HG03432 (cell line): ENCODE data around the gene PDF.
A peak's percentile ranks its signal among the peaks of the same experiment; 100 is the strongest.
"Not testable (repeated sequence)": the region's sequence is repeated elsewhere in the genome, so short reads cannot be mapped to it uniquely, and the experiment has no call there.

ENCODE experiments used
- ATAC-seq: cut with Tn5 transposase; IDR thresholded peaks from one replicate; pipeline ENCODE4 v1.9.1; 2021; ENCODE audit warnings: mild to moderate bottlenecking, moderate library complexity; ENCODE audit not compliant: unreplicated experiment

PDF gene

DNA sequence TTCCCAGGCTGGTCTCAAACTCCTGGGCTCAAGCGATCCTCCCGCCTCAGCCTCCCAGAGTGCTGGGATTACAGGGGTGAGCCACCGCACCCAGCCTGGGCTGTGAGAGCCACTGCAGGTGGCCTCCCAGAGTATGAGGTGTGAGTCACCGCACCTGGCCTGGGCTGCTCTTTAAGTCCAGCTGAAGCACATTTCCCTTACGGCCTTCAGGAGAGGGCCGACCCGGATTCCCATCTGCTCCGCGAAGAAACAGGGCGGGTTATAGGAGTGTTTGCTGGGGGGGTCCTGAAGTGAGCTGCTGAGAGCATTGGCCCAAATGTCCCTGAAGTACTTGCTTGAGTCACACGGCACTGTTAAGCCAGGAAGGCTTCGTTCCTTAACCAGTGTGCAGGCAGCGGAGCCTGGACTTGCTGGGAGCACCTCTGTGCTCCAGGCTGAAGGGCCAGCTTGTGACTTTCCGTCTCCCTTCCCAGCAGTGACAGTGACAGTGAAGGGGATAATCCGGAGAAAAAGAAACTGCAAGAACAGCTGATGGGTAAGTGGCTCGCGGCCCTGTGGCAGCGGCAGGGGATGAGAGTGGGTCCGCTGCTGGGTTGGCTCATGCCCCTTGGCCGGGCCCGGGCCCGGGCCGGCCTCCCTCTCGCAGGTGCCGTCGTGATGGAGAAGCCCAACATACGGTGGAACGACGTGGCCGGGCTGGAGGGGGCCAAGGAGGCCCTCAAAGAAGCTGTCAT is 12.0 kb downstream of the PDF start:
- no peak for ATAC-seq

DNA sequence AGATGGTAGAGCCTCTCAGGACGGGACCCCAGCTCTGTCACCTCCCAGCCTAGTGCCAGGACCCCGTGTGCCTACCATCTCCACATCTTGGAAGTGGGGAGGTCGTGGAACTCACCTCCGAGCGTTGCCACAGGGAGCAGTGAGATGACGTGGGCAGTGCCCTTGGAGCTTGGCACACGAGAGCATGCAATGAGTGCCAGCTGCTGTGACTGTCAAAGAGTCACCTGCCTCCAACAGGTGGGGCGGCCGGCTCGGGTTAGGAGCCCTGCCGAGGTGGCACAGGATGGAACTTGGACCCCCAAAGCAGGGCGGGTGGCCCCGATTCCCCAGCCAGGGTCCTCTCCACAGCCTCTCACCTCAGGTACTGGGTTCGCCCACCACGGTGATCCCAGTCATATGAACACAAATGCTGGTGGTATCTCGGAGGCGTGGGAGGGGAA is 13.8 kb downstream of the PDF start:
- ATAC-seq = no peak

DNA sequence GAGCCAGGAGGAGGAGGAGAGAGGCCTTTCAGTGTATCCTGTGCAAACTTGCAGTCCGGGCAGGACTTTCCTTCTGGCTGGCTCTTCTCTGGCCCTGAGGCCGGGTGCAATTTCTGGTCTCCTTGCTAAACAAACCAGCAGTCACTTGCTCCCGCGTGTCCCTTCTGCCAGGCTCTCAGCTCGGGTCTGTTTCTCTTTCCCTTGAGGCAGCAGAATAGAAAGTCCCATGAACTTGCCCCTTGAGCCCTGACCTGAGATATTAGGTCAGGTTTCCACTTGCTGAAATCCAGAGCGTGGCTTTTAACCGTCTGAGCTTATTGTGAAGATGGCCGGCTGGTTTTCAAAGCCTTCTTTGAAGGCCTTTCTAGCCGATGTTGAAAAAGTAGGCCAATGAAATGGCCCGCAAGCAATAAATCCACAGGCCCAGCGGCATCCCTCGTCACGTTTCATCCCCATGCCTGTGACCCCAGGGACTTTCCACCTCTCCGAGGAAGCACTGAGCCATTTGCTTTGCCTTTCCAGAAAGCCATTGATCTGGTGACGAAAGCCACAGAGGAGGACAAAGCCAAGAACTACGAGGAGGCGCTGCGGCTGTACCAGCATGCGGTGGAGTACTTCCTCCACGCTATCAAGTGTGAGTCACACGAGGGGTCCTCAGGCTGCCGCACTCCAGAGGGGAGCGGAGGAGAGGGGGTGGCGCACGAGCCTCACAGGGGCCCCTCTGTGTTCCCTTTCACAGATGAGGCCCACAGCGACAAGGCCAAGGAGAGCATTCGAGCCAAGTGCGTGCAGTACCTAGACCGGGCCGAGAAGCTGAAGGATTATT is 14.7 kb downstream of the PDF start:
- ATAC-seq = no peak

DNA sequence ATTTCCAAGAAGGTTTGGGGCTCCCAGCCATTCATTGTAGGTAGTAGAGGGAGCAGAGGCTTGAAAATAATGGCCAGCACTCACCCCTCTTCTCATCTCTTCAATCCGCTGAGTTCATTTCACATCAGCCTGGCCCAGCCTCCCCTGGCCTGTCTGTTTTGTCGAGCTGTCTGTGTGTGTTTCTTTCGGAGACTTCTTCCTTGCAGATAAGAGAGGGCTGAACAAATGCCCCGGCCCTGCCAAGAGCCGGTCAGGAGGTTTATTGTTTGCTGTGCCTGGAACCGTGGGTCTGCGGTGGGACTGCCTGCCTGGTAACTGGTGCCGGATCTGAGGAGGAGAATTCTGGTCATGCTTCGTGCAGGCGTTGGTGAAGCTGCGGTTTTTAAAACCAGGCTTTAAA is 15.9 kb downstream of the PDF start:
- ATAC-seq = no peak

DNA sequence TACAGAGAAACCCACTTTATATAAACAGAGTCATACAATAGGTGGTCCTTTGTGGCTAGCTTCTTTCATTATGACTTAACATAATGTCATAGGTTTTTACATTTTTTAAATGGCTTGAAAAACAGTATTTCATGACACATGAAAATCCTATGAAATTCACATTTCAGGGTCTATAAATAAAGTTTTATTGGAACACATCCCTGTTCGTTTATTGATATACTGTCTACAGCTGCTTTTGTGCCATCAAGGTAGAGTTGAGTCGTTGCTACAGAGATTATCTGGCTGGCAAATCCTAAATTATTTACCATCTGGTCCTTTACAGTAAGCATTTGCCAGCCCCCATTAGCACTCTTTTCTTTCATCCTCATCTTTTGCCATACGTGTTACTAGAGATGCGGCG is 16.9 kb downstream of the PDF start:
- no peak for ATAC-seq

DNA sequence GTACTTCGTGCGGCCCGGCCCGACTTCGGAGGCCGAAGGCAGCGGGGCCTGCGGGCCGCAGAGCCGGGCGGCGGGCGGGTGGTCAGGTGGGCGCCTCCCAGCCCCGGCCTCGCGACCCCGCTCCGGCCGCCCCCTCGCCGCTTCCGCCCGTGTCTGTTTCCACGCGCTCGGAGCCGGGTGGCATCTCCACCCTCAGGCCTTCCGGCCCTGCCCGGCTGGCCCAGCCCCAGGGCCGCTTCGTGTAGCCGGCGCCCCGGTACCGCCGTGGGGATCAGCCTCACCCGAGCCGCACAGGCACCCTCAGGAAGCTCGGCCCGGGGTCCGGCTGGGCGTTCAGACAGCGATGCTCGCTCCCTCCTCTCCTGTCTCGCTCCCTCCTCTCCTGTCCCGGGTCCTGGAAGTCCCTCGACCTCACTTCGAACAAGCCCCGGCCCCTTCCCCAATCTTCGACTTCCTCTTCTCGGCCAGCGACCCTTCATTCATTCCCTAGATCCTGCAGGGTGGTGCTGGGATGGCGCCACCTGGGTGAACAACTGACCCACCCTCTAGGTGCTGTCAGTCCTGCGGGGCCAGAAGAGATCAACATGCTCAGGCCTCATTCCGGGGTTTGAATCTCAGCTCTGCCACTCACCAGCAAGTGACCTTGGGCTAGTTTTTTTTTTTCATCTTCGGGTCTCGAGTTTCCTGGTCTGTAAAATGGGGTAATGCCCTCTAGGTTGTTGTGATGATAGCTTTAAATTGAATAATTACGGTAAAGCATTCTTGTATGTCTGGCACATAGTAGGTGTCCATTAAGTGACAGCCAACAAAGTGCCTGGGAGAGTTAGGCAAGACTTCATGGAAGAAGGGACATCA is 18.6 kb downstream of the PDF start:
- ATAC-seq = peak; percentile 52

DNA sequence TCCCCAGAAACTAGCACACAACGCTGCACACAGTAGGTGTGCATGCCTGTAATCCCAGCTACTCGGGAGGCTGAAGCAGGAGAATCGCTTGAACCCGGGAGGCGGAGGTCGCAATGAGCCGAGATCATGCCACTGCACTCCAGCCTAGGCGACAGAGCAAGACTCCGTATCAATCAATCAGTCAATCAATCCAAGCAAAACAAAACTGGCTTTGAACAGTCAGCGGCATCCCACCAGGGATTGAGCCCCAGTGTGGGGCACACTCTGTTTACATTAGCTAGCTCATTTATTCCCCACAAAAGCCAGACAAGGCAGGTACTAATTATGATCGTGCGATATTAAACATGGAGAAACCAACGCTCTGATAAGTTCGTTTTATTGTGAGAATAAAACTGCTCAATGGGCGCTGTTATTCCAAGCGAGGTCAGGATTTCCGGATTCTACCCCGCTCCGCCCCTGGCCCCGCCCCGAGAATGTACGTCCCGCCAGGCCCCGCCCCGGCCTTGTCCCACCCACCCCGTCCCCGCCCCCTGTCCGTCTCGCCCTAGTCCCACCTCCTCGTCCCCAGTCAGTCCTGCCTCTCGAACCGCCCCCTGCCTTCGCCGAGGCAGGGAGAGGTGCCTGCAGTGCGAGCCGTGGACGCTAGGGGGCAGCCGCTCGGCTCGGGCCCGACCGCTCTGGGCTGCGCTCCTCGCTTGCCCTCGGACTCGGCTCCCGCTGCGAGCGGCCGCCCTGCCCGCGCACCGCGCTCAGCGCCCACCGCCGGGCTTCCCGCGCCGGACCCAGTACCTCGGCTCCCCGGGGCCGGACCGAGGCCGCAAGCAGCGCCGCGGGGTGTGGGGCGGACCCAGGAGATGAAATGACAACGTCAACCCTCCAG is 19.5 kb downstream of the PDF start, which contains the start of gene VPS4A:
Gene VPS4A (plus strand): TSS at position 698 of the 880 bp plus-strand sequence. CDS start 162 bp downstream, at position 860.
- ATAC-seq = peak; percentile 94

DNA sequence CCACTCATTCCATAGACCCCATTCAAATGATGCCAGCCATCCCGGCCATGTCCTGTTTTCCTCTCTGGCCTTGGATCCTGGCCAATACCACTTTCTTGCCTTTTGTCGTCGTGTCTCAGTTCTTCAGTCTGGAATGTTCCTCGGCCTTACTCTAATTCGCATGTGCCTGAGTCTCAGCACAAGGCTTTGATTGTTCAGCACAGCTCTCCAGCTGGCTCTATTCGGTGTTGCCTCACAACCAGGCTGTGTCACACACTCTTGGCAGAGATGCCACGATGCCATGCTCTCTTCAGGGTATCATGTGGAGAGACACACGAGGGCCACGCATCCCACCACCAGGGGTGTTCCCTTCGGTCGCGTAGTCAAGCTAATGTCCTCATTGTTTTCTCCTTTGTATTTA is 21.1 kb downstream of the PDF start:
- no peak for ATAC-seq

DNA sequence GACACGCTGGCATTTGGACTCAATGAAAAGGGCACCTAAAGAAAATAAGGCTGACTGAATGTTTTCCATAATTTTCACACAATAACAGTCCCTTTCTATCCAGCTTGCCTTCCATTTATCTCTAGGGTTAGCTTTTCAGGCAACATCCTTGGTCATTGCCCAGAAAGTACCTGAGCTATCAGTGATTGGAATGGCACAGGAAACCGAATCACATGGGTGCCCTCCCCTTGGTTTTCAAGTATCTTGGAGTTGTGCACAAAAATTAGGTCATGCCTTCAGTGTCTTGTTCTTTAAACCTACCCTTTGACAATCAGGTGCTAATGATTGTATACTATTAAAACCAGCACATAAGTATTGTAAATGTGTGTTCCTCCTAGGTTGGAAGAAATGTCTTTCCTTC is 22.5 kb downstream of the PDF start:
- ATAC-seq = no peak

DNA sequence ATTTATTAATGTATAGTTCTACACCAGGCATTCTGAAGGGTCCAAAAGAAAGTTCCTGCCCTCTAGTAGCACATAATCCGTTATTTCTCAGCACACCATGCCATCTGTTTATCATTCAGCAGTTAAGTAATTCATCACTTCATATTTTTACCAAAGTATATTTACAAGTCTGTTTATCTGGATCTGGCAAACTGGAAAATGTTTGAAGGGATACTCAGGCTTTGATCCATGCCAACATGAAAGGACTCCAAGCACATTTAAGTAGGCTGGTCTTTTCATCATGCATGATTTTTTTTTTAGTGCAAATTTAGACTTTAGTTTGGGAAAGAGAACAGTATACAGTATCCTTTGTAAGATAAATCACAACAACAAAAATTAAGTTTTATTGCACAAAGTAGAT is 23.3 kb downstream of the PDF start:
- no peak for ATAC-seq

DNA sequence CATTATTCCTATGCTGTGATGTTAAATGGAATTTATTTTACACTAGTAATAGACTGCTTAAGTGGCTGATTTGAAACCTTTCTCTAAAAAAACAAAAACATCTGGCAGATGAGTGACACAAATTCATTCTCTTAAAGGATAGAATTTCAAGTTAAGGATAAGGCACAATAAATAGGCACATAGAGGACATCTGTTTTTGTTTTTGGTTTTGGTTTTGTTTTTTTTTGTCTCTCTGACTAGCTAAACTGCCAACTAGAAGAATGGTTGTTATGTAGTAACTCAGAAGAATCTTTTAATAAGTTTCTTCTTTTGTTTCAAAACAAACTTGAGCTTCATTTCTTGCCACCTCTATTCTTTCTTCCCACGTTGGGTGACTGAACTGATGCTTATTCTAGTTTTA is 24.4 kb downstream of the PDF start:
- ATAC-seq = no peak

DNA sequence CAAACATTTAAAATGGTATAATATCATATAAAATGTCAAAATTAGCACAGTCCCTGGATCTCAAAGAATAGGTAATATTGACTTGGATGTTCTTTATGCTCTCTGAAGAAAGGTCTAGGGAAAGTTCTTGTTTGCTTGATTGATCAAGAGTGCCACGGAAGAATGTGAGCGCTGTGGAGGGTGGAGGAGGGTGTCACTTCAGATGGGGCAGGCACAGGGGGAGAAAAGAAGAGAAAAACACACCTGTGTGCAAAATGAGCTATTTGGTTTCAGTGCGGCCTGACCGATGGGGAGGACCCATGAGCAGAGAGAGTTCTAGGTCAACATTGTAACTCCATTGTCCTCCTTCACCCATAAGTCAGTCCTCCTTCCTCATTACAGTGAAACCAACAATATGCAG is 28.1 kb downstream of the PDF start:
- no peak for ATAC-seq

DNA sequence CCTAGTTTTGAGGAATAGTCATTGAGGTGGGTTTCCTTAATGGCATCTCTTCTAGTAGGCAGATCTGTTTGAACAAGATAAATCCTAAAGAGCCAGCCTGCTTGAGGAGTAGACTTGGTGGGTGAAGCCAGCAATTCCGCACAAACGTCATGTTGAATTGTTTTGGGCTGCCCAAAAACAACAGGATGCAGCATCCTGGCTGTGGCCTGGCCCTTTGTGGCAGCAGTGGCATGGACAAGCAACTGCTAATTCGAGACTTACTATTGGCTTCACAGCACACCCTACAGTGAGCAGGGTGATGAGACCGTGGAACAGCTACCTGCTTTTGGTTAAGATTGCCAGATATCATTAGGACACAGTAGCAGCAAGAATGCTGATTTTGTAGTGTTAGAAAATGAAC is 28.5 kb downstream of the PDF start:
- no peak for ATAC-seq

DNA sequence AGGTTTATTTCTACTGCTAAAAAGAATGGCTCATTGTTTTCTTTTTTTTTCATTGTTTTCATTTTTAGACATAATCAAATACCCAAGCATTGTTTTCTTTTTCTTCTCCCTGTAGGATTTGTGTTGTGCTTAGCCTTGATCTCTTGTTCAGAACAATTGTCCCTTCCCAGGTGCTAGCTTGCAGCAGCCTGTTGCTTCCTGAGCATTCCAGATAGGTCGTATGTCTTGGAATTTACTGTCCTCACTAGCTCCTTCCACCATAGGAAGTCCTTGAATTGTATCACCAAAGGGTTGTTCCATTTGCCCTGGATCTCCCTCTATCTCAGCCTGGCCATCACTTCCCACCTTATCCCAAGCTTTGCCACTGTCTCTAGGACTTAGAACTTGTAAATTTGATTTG is 29.2 kb downstream of the PDF start:
- no peak for ATAC-seq

DNA sequence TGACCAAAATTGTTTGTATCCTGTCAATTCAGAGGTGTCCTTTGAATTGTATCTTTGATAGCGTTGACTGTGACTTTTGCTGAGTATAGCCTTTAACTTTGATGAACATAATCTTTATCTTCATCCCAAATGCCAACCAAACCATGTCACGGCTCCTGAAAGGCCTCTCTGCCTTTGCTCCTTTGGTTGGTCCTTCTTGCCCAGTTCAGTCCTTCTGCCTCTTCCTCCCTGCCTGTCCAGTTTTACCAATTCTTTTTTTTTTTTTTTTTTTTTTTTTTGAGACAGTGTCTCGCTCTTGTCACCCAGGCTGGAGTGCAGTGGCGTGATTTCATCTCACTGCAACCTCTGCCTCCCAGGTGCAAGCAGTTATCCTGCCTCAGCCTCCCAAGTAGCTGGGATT is 32.1 kb downstream of the PDF start:
- ATAC-seq = no peak

DNA sequence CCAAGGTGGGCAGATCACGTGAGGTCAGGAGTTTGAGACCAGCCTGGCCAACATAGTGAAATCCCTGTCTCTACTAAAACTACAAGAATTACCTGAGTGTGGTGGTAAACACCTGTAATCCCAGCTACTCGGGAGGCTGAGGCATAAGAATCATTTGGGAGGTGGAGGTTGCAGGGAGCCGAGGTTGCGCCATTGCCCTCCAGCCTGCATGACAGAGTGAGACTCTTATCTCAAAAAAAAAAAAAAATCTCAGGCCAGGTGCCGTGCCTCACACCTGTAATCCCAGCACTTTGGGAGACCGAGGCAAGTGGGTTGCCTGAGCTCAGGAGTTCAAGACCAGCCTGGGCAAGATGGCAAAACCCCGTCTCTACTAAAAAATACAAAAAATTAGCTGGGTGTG is 33.6 kb downstream of the PDF start:
- not testable (repeated sequence) for ATAC-seq

DNA sequence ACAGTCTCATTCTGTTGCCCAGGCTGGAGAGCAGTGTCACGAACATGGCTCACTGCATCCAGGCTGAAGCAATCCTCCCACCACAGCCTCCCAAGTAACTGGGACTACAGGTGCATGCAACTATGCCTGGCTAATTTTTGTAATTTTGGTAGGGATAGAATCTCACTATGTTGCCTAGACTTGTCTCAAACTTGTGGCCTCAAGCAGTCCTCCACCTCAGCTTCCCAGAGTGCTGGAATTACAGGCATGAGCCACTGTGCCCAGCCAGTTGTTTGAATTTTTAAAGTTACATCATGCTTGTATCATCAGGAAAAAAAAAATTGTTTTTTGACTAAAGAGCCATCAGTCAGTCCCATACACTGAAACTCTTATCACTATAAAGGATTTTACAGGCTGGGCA is 36.3 kb downstream of the PDF start:
- no peak for ATAC-seq

DNA sequence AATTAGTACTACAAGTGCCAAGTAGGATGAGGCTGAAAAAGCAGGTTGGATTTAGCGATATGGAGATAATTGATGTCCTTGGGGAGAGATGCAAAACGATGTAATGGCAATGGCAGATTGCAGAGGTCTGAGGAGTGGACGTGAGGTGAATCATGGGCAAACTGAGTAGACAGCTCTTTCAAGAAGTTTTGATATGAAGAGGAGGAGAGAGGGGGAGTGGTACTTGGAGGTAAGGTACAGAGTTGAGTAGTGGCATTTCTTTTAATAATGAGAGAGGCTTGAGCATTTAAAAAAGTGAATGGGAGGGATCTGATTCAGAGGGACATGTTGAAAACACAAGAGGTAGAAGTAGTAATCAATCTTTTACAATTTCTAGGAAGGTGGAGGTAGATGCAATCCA is 37.0 kb downstream of the PDF start:
- no peak for ATAC-seq

DNA sequence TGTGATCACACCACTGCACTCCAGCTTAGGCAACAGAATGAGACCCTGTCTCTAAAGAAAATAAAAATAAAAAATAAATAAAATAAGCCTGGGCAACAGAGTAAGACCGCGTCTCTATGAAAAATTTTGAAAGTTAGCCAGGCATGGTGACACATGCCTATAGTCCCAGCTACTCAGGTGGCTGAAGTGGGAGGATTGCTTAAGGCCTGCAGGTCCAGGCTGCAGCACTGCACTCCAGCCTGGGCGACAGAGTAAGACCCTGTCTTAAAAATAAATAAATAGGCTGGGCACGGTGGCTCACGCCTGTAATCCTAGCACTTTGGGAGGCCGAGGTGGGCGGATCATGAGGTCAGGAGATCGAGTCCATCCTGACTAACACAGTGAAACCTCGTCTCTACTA is 38.7 kb downstream of the PDF start:
- not testable (repeated sequence) for ATAC-seq

DNA sequence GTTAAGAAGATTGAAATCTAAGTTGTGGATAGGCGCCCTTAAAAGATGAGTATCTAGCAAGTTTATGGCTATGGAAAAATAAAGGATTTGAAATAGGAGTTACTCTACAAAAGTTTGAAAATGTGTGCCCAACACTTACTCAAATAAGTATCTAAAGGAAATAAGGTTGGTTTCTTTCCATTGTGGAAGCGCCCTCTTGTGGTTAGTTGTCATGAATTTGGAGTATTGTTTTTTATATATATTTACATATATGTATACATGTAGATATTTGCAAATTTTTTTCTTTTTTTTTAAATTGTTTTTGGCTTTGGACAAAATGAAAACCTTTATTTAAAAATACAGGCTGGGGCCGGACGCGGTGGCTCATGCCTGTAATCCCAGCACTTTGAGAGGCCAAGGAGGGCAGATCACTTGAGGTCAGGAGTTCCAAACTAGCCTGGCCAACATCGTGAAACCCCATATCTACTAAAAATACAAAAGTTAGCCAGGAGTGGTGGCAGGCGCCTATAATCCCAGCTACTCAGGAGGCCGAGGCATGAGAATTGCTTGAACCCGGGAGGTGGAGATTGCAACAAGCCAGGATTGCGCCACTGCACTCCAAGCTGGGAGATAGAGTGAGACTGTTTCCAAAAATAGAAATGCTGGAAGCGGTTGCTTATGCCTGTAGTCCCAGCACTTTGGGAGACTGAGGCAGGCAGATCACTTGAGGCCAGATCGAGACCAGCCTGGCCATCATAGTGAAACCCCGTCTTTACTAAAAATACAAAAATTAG is 43.3 kb downstream of the PDF start:
- ATAC-seq = no peak
